GM23338 (cell line): Measurements from ENCODE around the gene LMO1. TPM values are rescaled to one million over a fixed set of nuclear protein-coding genes. Genes with fewer than 3 reads are reported as not detected.

ENCODE experiments used
- ATAC-seq: fragments of 200-7000 bp; cut with Tn5 transposase; 3 replicates; pipeline ENCODE4 v1.9.1; 2020
- DNase-seq: peaks from one replicate; pipeline ENCODE4 v3.0.0-alpha.2; 2015; ENCODE audit warnings: low spot score
- H2AFZ ChIP-seq: fragments of 200-600 bp; sonication (generic); 2 replicates; pipeline ENCODE4 v1.8.0; 2016; ENCODE audit warnings: antibody characterized with exemption, mild to moderate bottlenecking, moderate library complexity
- H3F3A ChIP-seq: fragments of 200-600 bp; sonication (generic); replicated peaks from 2 replicates; pipeline ENCODE4 v1.8.0; 2017; ENCODE audit warnings: antibody characterized with exemption, mixed run types, low read depth
- H3K27ac ChIP-seq: fragments of 200-600 bp; sonication (generic); 2 replicates; pipeline ENCODE4 v1.6.1; 2016; ENCODE audit warnings: low read depth
- H3K27me3 ChIP-seq: fragments of 200-600 bp; sonication (generic); 2 replicates; pipeline ENCODE4 v1.8.0; 2016; ENCODE audit warnings: mild to moderate bottlenecking, mixed run types, moderate library complexity; ENCODE audit not compliant: insufficient read depth
- H3K36me3 ChIP-seq: fragments of 200-600 bp; sonication (generic); 2 replicates; pipeline ENCODE4 v1.8.0; 2016; ENCODE audit warnings: mild to moderate bottlenecking; ENCODE audit not compliant: insufficient read depth
- H3K4me1 ChIP-seq: fragments of 200-600 bp; sonication (generic); 2 replicates; pipeline ENCODE4 v1.8.0; 2016; ENCODE audit warnings: mild to moderate bottlenecking, moderate library complexity; ENCODE audit not compliant: insufficient read depth
- H3K4me2 ChIP-seq: fragments of 200-600 bp; sonication (generic); 2 replicates; pipeline ENCODE4 v1.7.1; 2017; ENCODE audit warnings: mixed run types
- H3K4me3 ChIP-seq: fragments of 200-600 bp; sonication (generic); 2 replicates; pipeline ENCODE4 v1.6.1; 2016; ENCODE audit warnings: mixed run types
- H3K79me2 ChIP-seq: fragments of 200-600 bp; sonication (generic); replicated peaks from 2 replicates; pipeline ENCODE4 v1.8.0; 2017; ENCODE audit warnings: mild to moderate bottlenecking; ENCODE audit not compliant: insufficient read depth
- H3K9me2 ChIP-seq: fragments of 200-600 bp; sonication (generic); 2 replicates; pipeline ENCODE4 v1.8.0; 2017; ENCODE audit not compliant: insufficient read depth
- H4K20me1 ChIP-seq: fragments of 200-600 bp; sonication (generic); replicated peaks from 2 replicates; pipeline ENCODE4 v1.8.0; 2017; ENCODE audit warnings: mild to moderate bottlenecking; ENCODE audit not compliant: insufficient read depth
- H3K27ac Mint-ChIP-seq: 2 replicates; pipeline ENCODE4 v1.8.0; 2020; ENCODE audit warnings: inconsistent platforms, mild to moderate bottlenecking, moderate library complexity, mixed read lengths
- H3K27me3 Mint-ChIP-seq: 3 replicates; pipeline ENCODE4 v1.8.0; 2022; ENCODE audit warnings: low read depth, mild to moderate bottlenecking, moderate library complexity, mixed read lengths, inconsistent platforms; ENCODE audit not compliant: insufficient read depth, poor library complexity
- H3K36me3 Mint-ChIP-seq: 3 replicates; pipeline ENCODE4 v1.8.0; 2021; ENCODE audit warnings: low read depth, mild to moderate bottlenecking, inconsistent platforms, moderate library complexity, mixed read lengths
- H3K4me1 Mint-ChIP-seq: 3 replicates; pipeline ENCODE4 v1.8.0; 2020; ENCODE audit warnings: mild to moderate bottlenecking, inconsistent platforms, mixed read lengths
- H3K4me3 Mint-ChIP-seq: 3 replicates; pipeline ENCODE4 v1.8.0; 2021; ENCODE audit warnings: moderate library complexity, mild to moderate bottlenecking, inconsistent platforms, mixed read lengths
- H3K9me3 Mint-ChIP-seq: 3 replicates; pipeline ENCODE4 v1.8.0; 2020; ENCODE audit warnings: moderate library complexity, mild to moderate bottlenecking, inconsistent platforms, mixed read lengths
- CREB1 ChIP-seq: fragments of 250-450 bp; sonication (Bioruptor Pico); IDR thresholded peaks from 2 replicates; pipeline ENCODE4 v1.5.0; 2020; ENCODE audit warnings: low read depth, mild to moderate bottlenecking, moderate library complexity
- ETS1 ChIP-seq: IDR thresholded peaks from 2 replicates; pipeline ENCODE4 v1.6.1; 2016; ENCODE audit warnings: antibody characterized with exemption
- EZH2 ChIP-seq: fragments of 200-600 bp; sonication (generic); IDR thresholded peaks from one replicate; pipeline ENCODE4 v1.8.0; 2017; ENCODE audit warnings: antibody characterized with exemption, mild to moderate bottlenecking, low read depth; ENCODE audit not compliant: unreplicated experiment
- EZH2phosphoT487 ChIP-seq: fragments of 200-600 bp; sonication (generic); IDR thresholded peaks from one replicate; pipeline ENCODE4 v1.8.1; 2018; ENCODE audit warnings: antibody characterized with exemption; ENCODE audit not compliant: unreplicated experiment
- JUNB ChIP-seq: IDR thresholded peaks from one replicate; pipeline ENCODE4 v1.6.1; 2016; ENCODE audit warnings: antibody characterized with exemption; ENCODE audit not compliant: unreplicated experiment
- NANOG ChIP-seq: IDR thresholded peaks from 2 replicates; pipeline ENCODE4 v1.6.1; 2016; ENCODE audit warnings: antibody characterized with exemption, borderline replicate concordance
- POLR2AphosphoS5 ChIP-seq: IDR thresholded peaks from 2 replicates; pipeline ENCODE4 v1.6.1; 2016; ENCODE audit warnings: antibody characterized with exemption, low read depth
- STAT1 ChIP-seq: IDR thresholded peaks from one replicate; pipeline ENCODE4 v1.6.1; 2016; ENCODE audit warnings: antibody characterized with exemption; ENCODE audit not compliant: unreplicated experiment
- ZNF114 ChIP-seq: fragments of 250-450 bp; sonication (Bioruptor Pico); IDR thresholded peaks from 2 replicates; pipeline ENCODE4 v1.5.0; 2020; ENCODE audit warnings: mild to moderate bottlenecking, moderate library complexity
- ZNF331 ChIP-seq: fragments of 250-450 bp; sonication (Bioruptor Pico); IDR thresholded peaks from 2 replicates; pipeline ENCODE4 v1.5.0; 2020; ENCODE audit warnings: low read depth, mild to moderate bottlenecking, moderate library complexity
- ZNF462 ChIP-seq: fragments of 250-450 bp; sonication (Bioruptor Pico); IDR thresholded peaks from 2 replicates; pipeline ENCODE4 v1.5.0; 2020; ENCODE audit warnings: mild to moderate bottlenecking, moderate library complexity
- polyA plus RNA-seq: library from polyadenylated mRNA; unstranded; fragments of >200 nt; fragmentation: Nextera tagmentation; extraction: Ambion mirVana; gene quantifications from 2 replicates; pipeline ENCODE4 v1.2.1, GENCODE V29; 2016
- total RNA-seq: library from RNA; depleted of rRNA; stranded (reverse); fragments of >200 nt; shearing (Covaris generic); gene quantifications from 2 replicates; pipeline ENCODE4 v1.2.3, GENCODE V29; 2014
- TF ChIP-seq, protein P1 (sequence below), 2 experiments: fragments of 200-600 bp in 1 of 2; sonication (generic) in 1 of 2; conservative IDR thresholded peaks; 2 replicates each; pipeline versions ENCODE4 v1.5.1 to v1.6.1; 2016 to 2017; ENCODE audit warnings: antibody characterized with exemption in 2 of 2, low read depth in 2 of 2, mild to moderate bottlenecking in 2 of 2, moderate library complexity in 1 of 2
- TF ChIP-seq, protein P2 (sequence below): IDR thresholded peaks from one replicate; pipeline ENCODE4 v1.6.1; 2018; ENCODE audit warnings: antibody characterized with exemption; ENCODE audit not compliant: unreplicated experiment

The LMO1 gene
- total and polyA plus RNA-seq, 2 experiments from 2014 or later: 0.40 TPM; not detected in 1

DNA sequence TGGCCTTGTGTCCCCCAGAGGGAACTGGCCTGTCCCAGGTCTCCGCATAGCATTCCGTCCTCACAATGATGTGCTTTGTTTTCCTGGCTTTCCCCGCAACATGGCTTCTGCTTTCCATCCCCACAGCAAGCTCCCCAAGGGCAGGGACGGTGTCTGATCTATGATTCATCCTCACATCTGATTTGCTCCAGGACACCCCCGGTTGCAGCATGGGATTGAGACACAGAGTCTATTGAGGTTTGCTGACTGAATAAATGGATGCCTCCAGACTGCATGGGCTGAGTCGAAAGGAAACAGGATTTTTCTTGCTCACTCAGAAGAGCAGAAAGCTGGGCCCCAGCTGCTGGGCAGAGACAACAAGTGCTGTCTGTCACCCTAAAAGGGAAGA, 40.2 kb downstream of the LMO1 start:
- Mint-ChIP-seq H3K4me1 (peaks cover 17% of the 10 kb centered on the region), H3K27me3 (peaks cover 9% of the 10 kb centered on the region), H3K27ac (no peak overlapping the region), H3K36me3 (no peaks in the 10 kb centered on the region), H3K4me3 (no peak overlapping the region), H3K9me3 (no peaks in the 10 kb centered on the region; the same call in 2 of the 3 replicates)
- Histone ChIP-seq H3K27me3 (no peaks in the 10 kb centered on the region), H3K9me2 (no peaks in the 10 kb centered on the region), H3K27ac (no peak overlapping the region), H2AFZ (0 out of 2 replicates have a peak overlapping the region, but pooled peaks have one; percentile 7), H3F3A (no peaks in the 10 kb centered on the region), H3K4me1 (no peaks in the 10 kb centered on the region), H3K4me3 (no peak overlapping the region), H3K79me2 (no peaks in the 10 kb centered on the region), H4K20me1 (no peaks in the 10 kb centered on the region), H3K4me2 (no peak overlapping the region), H3K36me3 (no peaks in the 10 kb centered on the region)
- no peak for ATAC-seq
- no peak for TF ChIP-seq ZNF114
- TF ChIP-seq STAT1: no peak
- no peak for TF ChIP-seq EZH2phosphoT487
- TF ChIP-seq, protein P1, sequence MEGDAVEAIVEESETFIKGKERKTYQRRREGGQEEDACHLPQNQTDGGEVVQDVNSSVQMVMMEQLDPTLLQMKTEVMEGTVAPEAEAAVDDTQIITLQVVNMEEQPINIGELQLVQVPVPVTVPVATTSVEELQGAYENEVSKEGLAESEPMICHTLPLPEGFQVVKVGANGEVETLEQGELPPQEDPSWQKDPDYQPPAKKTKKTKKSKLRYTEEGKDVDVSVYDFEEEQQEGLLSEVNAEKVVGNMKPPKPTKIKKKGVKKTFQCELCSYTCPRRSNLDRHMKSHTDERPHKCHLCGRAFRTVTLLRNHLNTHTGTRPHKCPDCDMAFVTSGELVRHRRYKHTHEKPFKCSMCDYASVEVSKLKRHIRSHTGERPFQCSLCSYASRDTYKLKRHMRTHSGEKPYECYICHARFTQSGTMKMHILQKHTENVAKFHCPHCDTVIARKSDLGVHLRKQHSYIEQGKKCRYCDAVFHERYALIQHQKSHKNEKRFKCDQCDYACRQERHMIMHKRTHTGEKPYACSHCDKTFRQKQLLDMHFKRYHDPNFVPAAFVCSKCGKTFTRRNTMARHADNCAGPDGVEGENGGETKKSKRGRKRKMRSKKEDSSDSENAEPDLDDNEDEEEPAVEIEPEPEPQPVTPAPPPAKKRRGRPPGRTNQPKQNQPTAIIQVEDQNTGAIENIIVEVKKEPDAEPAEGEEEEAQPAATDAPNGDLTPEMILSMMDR (conservative IDR thresholded peaks at IDR 0.05; ENCODE audit: low read depth in 2 of 2): no peak
- no peak for TF ChIP-seq ETS1
- TF ChIP-seq NANOG: no peak
- no peak for TF ChIP-seq ZNF462 (CRISPR knock-in tag)
- no peak for TF ChIP-seq CREB1 (CRISPR knock-in tag)
- no peak for TF ChIP-seq EZH2
- TF ChIP-seq JUNB: no peak
- TF ChIP-seq, protein P2, sequence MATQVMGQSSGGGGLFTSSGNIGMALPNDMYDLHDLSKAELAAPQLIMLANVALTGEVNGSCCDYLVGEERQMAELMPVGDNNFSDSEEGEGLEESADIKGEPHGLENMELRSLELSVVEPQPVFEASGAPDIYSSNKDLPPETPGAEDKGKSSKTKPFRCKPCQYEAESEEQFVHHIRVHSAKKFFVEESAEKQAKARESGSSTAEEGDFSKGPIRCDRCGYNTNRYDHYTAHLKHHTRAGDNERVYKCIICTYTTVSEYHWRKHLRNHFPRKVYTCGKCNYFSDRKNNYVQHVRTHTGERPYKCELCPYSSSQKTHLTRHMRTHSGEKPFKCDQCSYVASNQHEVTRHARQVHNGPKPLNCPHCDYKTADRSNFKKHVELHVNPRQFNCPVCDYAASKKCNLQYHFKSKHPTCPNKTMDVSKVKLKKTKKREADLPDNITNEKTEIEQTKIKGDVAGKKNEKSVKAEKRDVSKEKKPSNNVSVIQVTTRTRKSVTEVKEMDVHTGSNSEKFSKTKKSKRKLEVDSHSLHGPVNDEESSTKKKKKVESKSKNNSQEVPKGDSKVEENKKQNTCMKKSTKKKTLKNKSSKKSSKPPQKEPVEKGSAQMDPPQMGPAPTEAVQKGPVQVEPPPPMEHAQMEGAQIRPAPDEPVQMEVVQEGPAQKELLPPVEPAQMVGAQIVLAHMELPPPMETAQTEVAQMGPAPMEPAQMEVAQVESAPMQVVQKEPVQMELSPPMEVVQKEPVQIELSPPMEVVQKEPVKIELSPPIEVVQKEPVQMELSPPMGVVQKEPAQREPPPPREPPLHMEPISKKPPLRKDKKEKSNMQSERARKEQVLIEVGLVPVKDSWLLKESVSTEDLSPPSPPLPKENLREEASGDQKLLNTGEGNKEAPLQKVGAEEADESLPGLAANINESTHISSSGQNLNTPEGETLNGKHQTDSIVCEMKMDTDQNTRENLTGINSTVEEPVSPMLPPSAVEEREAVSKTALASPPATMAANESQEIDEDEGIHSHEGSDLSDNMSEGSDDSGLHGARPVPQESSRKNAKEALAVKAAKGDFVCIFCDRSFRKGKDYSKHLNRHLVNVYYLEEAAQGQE: no peak
- TF ChIP-seq POLR2AphosphoS5: no peak
- no peak for TF ChIP-seq ZNF331 (CRISPR knock-in tag)
- no peak for DNase-seq
